ENCODE measurements around the gene GNB1. TPM values are rescaled to one million over a fixed set of nuclear protein-coding genes. Genes with fewer than 3 reads are reported as not detected.

GNB1 gene
- total and polyA plus RNA-seq, 9 of the 15 experiments (the other 6 are each of a cell fraction or from before 2014, with no cell fraction given), result 34.3 to 388 (median 114) TPM

DNA sequence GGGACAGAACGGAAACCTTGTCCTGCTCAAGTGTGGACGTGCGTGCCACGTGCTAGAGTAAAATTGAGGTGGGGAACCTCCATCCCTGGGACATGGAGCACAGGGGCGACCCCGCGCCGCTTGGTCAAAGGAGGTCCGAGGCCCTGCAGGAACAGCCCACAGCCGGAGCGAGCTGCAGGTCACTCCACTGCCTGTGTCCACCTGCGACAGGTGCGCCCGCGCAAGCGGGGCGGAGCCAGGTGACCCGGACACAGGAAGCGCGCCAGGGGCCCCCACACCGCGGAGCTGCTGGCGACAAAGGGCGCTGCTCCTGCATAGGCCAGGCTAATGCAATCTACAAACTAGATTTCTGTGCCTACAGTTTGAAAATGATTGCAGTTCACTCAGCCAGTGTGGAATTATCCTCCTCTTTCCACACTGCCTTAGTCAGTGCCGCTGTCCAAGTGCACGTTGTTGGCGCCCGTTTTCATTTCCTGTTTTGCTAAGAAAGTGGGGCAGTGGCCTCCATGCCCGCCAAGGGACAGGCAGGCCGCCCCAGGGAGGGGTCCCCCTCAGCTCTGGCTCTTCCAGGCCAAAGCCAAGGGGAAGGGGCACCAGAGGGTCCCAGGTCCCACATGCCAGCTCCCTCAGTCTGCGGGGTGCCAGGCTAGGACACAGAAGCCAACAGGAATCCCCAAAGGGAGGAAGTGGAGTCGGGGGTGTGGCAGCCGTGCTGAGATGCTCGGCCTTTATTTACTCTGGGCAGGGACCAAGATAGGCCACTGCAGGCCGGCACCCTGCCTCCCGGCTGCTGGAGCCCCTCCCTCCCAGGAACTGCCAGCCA, 108.3 kb downstream of the GNB1 start (continued):
- TF ChIP-seq, protein P1, sequence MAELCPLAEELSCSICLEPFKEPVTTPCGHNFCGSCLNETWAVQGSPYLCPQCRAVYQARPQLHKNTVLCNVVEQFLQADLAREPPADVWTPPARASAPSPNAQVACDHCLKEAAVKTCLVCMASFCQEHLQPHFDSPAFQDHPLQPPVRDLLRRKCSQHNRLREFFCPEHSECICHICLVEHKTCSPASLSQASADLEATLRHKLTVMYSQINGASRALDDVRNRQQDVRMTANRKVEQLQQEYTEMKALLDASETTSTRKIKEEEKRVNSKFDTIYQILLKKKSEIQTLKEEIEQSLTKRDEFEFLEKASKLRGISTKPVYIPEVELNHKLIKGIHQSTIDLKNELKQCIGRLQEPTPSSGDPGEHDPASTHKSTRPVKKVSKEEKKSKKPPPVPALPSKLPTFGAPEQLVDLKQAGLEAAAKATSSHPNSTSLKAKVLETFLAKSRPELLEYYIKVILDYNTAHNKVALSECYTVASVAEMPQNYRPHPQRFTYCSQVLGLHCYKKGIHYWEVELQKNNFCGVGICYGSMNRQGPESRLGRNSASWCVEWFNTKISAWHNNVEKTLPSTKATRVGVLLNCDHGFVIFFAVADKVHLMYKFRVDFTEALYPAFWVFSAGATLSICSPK (IDR thresholded peaks at IDR 0.05; ENCODE audit: borderline replicate concordance), result no peak
- no peak for TF ChIP-seq GATAD2A (IDR thresholded peaks at IDR 0.05)
- TF ChIP-seq FOXK2 (conservative IDR thresholded peaks at IDR 0.05 in 1 of 2, IDR thresholded peaks at IDR 0.05 in 1 of 2; ENCODE audit: low read depth in 2 of 2), result peak; percentile 70 to 82
- no peak for TF ChIP-seq NFXL1 (CRISPR knock-in tag; IDR thresholded peaks at IDR 0.05)
- peak; percentile 45 for TF ChIP-seq SUPT5H (IDR thresholded peaks at IDR 0.05)
- no peak for TF ChIP-seq ZNF778 (CRISPR knock-in tag; IDR thresholded peaks at IDR 0.05)
- TF ChIP-seq CBFB (CRISPR knock-in tag; IDR thresholded peaks at IDR 0.05), result no peak
- TF ChIP-seq CREM (IDR thresholded peaks at IDR 0.05; ENCODE audit: low read depth), result no peak; the same call in 1 of the 2 replicates
- no peak for TF ChIP-seq DDX20 (tag; IDR thresholded peaks at IDR 0.05; ENCODE audit: low read depth)
- TF ChIP-seq ZNF354B (CRISPR knock-in tag; IDR thresholded peaks at IDR 0.05), result no peak
- TF ChIP-seq ZNF384 (IDR thresholded peaks at IDR 0.05; ENCODE audit: low read depth, low read length), result no peak
- TF ChIP-seq TEAD1 (CRISPR knock-in tag; IDR thresholded peaks at IDR 0.05), result no peak
- TF ChIP-seq, protein P2, sequence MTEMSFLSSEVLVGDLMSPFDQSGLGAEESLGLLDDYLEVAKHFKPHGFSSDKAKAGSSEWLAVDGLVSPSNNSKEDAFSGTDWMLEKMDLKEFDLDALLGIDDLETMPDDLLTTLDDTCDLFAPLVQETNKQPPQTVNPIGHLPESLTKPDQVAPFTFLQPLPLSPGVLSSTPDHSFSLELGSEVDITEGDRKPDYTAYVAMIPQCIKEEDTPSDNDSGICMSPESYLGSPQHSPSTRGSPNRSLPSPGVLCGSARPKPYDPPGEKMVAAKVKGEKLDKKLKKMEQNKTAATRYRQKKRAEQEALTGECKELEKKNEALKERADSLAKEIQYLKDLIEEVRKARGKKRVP (CRISPR knock-in tag; IDR thresholded peaks at IDR 0.05), result no peak; the same call in 1 of the 2 replicates
- TF ChIP-seq L3MBTL2 (IDR thresholded peaks at IDR 0.05), result peak; percentile 92
- TF ChIP-seq, protein P3, sequence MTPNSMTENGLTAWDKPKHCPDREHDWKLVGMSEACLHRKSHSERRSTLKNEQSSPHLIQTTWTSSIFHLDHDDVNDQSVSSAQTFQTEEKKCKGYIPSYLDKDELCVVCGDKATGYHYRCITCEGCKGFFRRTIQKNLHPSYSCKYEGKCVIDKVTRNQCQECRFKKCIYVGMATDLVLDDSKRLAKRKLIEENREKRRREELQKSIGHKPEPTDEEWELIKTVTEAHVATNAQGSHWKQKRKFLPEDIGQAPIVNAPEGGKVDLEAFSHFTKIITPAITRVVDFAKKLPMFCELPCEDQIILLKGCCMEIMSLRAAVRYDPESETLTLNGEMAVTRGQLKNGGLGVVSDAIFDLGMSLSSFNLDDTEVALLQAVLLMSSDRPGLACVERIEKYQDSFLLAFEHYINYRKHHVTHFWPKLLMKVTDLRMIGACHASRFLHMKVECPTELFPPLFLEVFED (CRISPR knock-in tag; conservative IDR thresholded peaks at IDR 0.05), result no peak
- peak; percentile 37 for TF ChIP-seq TAF1 (IDR thresholded peaks at IDR 0.05; ENCODE audit: control insufficient read depth, extremely low read depth, insufficient read depth, low read length, severe bottlenecking)
- TF ChIP-seq MTA1 (IDR thresholded peaks at IDR 0.05; ENCODE audit: borderline replicate concordance), result peak; percentile 11; the same call in 1 of the 2 replicates
- no peak for TF ChIP-seq ATF6 (CRISPR knock-in tag; IDR thresholded peaks at IDR 0.05)
- TF ChIP-seq, protein P4, sequence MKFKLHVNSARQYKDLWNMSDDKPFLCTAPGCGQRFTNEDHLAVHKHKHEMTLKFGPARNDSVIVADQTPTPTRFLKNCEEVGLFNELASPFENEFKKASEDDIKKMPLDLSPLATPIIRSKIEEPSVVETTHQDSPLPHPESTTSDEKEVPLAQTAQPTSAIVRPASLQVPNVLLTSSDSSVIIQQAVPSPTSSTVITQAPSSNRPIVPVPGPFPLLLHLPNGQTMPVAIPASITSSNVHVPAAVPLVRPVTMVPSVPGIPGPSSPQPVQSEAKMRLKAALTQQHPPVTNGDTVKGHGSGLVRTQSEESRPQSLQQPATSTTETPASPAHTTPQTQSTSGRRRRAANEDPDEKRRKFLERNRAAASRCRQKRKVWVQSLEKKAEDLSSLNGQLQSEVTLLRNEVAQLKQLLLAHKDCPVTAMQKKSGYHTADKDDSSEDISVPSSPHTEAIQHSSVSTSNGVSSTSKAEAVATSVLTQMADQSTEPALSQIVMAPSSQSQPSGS (CRISPR knock-in tag; IDR thresholded peaks at IDR 0.05), result no peak
- peak; percentile 92 for TF ChIP-seq RBM22 (IDR thresholded peaks at IDR 0.05; ENCODE audit: low read depth, low read length, poor library complexity, severe bottlenecking)
- no peak for TF ChIP-seq ZKSCAN1 (IDR thresholded peaks at IDR 0.05; ENCODE audit: low read depth, low read length)
